ENCODE data around the gene KRTAP5-2. TPM values are rescaled to one million over a fixed set of nuclear protein-coding genes. Genes with fewer than 3 reads are reported as not detected.
"Not testable (repeated sequence)": the region's sequence is repeated elsewhere in the genome, so short reads cannot be mapped to it uniquely, and the experiment has no call there.

KRTAP5-2 gene
- not detected for total RNA-seq

DNA sequence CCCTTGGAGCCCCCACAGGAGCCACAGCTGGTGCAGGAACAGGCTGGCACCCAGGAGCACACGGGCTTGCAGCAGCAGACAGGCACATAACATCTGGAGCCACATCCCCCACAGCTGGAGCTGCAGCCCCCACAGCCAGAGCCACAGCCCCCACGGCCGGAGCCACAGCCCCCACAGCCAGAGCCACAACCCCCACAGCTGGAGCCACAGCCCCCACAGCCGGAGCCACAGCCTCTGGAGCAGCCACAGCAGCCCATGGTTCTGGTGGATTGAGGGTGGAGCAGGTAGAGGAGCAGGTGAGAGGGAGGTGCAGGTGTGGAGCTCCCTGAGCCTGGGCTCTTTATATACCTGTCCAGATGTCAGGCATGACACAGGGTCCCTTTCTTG, at the start of gene KRTAP5-2:
Gene KRTAP5-2, minus strand, starts transcription at position 301 of the 387 bp plus-strand sequence. Its CDS starts 44 bp downstream, at position 257.
- H3K9me3 ChIP-seq: no peaks in the 10 kb centered on the region
- H3K27me3 ChIP-seq (replicated peaks; ENCODE audit: insufficient read depth): no peaks in the 10 kb centered on the region
- TF ChIP-seq CTCF (IDR thresholded peaks at IDR 0.05): no peak
- H3K27ac ChIP-seq: no peak within 1 kb of the TSS
- DNase-seq (ENCODE audit: low spot score): no peak
- no peak within 1 kb of the TSS for H3K4me3 ChIP-seq
- H3K36me3 ChIP-seq: no peaks in the 10 kb centered on the region
- ATAC-seq (ENCODE audit: insufficient number of reproducible peaks, low FRiP score, low read depth): no peak
- no peaks in the 10 kb centered on the region for H3K4me1 ChIP-seq (ENCODE audit: control insufficient read depth in 1 of 2, low read depth in 2 of 2)

GRCh38 chr11:1646540-1646939, 48.4 kb upstream of the KRTAP5-2 start:
- H3K27me3 ChIP-seq (replicated peaks; ENCODE audit: insufficient read depth); H3K27ac ChIP-seq; DNase-seq (ENCODE audit: low spot score); H3K4me3 ChIP-seq; ATAC-seq (ENCODE audit: insufficient number of reproducible peaks, low FRiP score, low read depth); H3K4me1 ChIP-seq (ENCODE audit: control insufficient read depth in 1 of 2, low read depth in 2 of 2); H3K9me3 ChIP-seq; H3K36me3 ChIP-seq: not testable (repeated sequence)

DNA sequence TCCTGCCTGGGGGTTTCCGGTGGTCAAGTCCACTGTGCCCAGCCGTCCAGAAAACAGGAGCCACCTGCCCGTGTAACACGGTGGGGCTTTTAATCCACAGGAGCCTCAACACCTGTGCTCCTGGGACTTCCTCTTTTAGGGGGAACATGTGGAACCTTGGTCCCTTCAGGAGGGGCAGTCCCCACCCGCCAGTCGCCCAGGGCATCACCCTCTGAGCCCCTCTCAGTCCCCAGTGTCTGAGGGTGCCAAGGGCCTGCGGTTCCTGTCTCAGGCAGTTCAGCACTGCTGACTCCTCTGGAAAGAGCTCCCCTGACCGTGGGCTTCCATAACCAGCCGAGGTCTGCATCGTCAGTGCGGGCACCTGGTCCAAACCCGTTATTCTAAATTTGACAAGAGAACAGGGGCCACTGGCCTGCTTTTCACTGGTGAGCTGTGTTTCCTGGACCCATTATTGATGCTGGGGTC, 47.3 kb upstream of the KRTAP5-2 start:
- no peaks in the 10 kb centered on the region for H3K27me3 ChIP-seq (replicated peaks; ENCODE audit: insufficient read depth)
- H3K27ac ChIP-seq: no peak overlapping the region
- no peaks in the 10 kb centered on the region for H3K9me3 ChIP-seq
- no peaks in the 10 kb centered on the region for H3K4me1 ChIP-seq (ENCODE audit: control insufficient read depth in 1 of 2, low read depth in 2 of 2)
- TF ChIP-seq CTCF (IDR thresholded peaks at IDR 0.05): no peak
- no peak for ATAC-seq (ENCODE audit: insufficient number of reproducible peaks, low FRiP score, low read depth)
- no peaks in the 10 kb centered on the region for H3K36me3 ChIP-seq
- no peak overlapping the region for H3K4me3 ChIP-seq
- no peak for DNase-seq (ENCODE audit: low spot score)

- H3K36me3 ChIP-seq: no peaks in the 10 kb centered on the region
- no peak for ATAC-seq (ENCODE audit: insufficient number of reproducible peaks, low FRiP score, low read depth)
- no peak for TF ChIP-seq CTCF (IDR thresholded peaks at IDR 0.05)
- H3K4me3 ChIP-seq: no peak overlapping the region
- no peaks in the 10 kb centered on the region for H3K27me3 ChIP-seq (replicated peaks; ENCODE audit: insufficient read depth)
- H3K9me3 ChIP-seq: no peaks in the 10 kb centered on the region
- no peaks in the 10 kb centered on the region for H3K4me1 ChIP-seq (ENCODE audit: control insufficient read depth in 1 of 2, low read depth in 2 of 2)
- no peak for DNase-seq (ENCODE audit: low spot score)
- H3K27ac ChIP-seq: no peak overlapping the region
Measured at GRCh38 chr11:1644601-1645356, 46.7 kb upstream of the KRTAP5-2 start.

DNA sequence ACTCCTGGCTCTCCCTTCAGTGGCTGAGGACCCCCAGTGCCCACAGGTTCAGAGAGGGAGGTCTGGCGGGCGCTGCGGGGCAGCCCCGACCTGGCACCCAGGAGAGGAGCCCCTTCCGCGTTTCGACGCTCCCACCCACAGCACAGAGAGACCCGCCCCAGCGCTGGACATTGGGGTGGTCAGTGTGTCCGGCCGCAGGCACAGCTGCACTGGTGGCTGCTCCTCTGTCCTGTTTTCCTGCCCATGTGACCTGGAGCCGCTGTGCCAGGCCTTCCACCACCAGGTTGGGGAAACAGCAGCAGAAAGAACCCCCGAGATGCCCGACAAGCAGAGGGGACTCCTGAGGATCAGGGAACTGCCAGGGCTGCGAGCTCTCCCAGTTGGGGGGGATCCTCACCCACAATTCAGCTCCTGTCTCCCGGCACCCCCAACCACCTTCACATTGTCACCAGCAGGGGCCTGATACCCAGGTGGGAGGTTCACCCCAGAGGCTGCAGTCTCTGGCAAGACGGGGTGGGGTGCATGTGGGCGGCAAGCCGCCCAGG, 45.1 kb upstream of the KRTAP5-2 start:
- H3K36me3 ChIP-seq: no peaks in the 10 kb centered on the region
- TF ChIP-seq CTCF (IDR thresholded peaks at IDR 0.05): no peak
- no peak overlapping the region for H3K27ac ChIP-seq
- no peaks in the 10 kb centered on the region for H3K9me3 ChIP-seq
- DNase-seq (ENCODE audit: low spot score) (no peak), ATAC-seq (ENCODE audit: insufficient number of reproducible peaks, low FRiP score, low read depth) (no peak)
- H3K4me1 ChIP-seq (ENCODE audit: control insufficient read depth in 1 of 2, low read depth in 2 of 2): no peaks in the 10 kb centered on the region
- no peaks in the 10 kb centered on the region for H3K27me3 ChIP-seq (replicated peaks; ENCODE audit: insufficient read depth)
- no peak overlapping the region for H3K4me3 ChIP-seq

All from thoracic aorta (tissue), 2 donors.